Cardiac septum (tissue), 1 donor: Measurements from ENCODE around the gene RPRD1B. TPM values are rescaled to one million over a fixed set of nuclear protein-coding genes. Genes with fewer than 3 reads are reported as not detected.

Experiments used
- DNase-seq: peaks from one replicate; pipeline ENCODE4 v3.0.0-alpha.2; 2020; ENCODE audit warnings: low spot score
- intact Hi-C: fragments of 100-400 bp; cut with DNase I; formaldehyde crosslinking; loops from one replicate; pipeline ENCODE4 v1.14.0; 2022
- long read RNA-seq: library from polyadenylated mRNA; unstranded; transcript quantifications from one replicate; pipeline ENCODE4 v2.0.0, GENCODE V29; 2021
- total RNA-seq: library from RNA; stranded (reverse); fragmentation: NEBNext Ultra II Directional; extraction: Animal tissue kit (Norgen Biotek cat#: 25700); gene quantifications from one replicate; pipeline ENCODE4 v1.2.1, GENCODE V29; 2021
- donor health status: DM: no; HTN: no; CAD: no.

Gene RPRD1B, protein sequence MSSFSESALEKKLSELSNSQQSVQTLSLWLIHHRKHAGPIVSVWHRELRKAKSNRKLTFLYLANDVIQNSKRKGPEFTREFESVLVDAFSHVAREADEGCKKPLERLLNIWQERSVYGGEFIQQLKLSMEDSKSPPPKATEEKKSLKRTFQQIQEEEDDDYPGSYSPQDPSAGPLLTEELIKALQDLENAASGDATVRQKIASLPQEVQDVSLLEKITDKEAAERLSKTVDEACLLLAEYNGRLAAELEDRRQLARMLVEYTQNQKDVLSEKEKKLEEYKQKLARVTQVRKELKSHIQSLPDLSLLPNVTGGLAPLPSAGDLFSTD
- 62.2 TPM for total RNA-seq
- long read RNA-seq, transcript RPRD1B-201 (7 exons, 3,874 nt), result major isoform, 29 of 53 reads
- long read RNA-seq, transcript RPRD1B-205 (2 exons, 554 nt), result minor isoform, 9 of 53 reads
- long read RNA-seq, partial matches to known transcripts, result 1 of 53 reads
- long read RNA-seq, other reads (novel, unspliced or antisense), result 13 of 53 reads

DNA sequence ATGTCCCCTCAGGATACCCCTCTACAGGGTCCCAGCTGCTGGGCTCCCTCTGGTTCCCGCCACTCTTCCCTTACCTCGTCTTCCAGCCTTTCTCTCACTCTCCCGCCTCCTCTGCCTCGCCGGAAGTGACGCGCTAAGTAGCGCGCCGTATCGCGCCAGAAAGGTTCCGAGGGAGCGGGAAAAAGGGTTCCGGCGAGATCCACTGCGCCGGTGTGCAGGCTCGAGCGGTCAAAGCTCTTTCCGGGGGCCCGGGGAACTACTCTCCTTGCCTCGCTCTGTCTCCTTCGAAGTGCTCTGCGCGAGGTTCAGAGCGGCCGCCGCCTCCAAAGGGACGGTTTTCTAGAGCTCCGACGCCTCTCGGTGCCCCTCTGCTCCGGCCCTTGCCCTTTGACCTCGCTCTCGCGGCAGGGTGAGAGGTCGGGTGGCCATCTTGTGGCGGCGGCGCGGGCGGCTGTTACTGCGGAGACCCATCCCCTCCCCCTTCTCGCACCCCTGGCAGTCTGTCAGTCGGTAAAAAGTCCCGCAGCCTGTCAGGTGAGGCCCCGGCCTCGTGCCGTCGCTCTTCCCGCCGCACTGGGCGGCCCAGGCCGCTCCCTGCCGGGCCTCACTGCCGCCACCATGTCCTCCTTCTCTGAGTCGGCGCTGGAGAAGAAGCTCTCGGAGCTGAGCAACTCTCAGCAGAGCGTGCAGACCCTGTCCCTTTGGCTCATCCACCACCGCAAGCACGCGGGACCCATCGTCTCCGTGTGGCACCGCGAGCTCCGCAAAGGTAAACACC is at the start of gene RPRD1B, which contains the start of gene TTI1:
Gene RPRD1B, plus strand, starts transcription at position 417 of the 778 bp plus-strand sequence. Its CDS starts 202 bp downstream, at position 619.
Gene TTI1, minus strand, starts transcription at position 127 of the 778 bp plus-strand sequence. CDS start 19,640 bp downstream, outside the sequence.
- peak; percentile 97 for DNase-seq
- intact Hi-C loops, result no loop called here

DNA sequence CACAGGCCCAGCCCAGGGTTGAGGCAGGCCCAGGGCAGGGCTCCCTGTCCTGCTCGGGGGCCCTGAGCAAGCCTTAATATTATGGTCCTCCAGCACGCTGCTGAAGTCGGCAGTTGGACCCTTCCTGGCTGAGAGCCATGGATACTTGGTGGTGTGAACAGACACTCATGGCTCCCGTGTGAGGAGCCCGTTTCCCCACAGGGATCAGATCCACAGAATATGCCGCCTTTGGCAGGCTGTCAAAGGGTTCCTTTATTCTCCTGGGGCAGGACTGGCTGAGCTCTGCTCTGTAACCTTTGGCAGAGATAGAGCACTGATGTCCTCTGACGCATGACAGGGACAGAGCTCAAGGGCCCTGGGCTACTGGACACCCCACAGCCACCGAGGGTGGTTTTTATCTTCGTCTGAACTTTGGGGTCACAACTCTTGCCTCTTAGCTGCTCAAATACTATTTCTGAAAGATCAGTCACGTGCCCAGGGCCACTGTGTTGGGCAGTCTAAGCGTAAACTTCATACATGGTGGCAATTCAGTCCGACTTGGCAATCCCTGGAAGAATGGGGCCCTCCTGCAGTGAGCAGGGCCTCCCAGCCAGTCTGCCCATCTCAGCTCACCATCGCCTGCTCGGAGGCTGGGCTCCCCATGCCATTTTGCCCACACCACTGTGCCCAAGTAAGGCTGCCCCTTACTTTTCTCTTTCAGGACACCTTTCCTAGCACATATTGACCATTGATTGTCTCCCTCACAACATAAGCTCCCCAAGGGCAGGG is 49.3 kb upstream of the RPRD1B start:
- intact Hi-C loops, result no loop called here
- DNase-seq, result no peak

DNA sequence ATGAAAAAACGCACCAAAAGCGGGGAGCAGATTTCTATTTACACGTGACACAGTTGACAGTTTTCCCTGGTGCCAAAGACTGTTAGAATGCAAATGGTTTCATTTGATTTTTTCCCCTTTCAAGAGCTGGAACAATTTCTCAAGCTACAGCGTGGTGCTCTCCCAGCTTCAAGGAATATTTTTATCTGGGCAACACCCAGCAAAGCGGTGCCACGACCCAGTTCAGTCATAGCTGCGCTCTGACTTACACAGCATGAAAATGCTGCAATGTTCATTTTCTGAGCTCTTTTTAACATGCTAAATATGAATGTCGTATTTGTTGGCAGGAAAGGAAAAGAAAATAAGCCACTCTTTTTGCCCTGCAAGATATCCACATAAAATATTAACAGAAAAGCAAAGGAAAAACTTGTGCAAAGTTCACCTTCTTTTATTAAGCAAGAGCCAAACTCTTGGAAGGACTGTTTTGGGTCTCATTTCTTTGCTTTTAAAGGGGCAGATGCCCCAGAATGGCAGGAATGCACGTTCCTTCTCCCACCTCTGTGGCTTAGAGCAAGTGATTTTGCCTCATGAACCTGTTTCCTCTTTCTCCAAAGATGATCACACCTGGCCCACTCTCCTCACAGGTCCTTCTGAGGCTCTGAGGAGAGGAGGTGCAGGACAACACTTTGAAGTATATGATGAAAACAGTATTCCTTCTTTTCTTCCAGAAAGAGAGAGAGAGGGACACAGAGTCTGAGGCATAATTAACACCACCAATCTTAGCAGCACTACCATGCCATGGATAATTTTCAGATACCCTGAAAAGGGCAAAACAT is 47.3 kb upstream of the RPRD1B start:
- no peak for DNase-seq

DNA sequence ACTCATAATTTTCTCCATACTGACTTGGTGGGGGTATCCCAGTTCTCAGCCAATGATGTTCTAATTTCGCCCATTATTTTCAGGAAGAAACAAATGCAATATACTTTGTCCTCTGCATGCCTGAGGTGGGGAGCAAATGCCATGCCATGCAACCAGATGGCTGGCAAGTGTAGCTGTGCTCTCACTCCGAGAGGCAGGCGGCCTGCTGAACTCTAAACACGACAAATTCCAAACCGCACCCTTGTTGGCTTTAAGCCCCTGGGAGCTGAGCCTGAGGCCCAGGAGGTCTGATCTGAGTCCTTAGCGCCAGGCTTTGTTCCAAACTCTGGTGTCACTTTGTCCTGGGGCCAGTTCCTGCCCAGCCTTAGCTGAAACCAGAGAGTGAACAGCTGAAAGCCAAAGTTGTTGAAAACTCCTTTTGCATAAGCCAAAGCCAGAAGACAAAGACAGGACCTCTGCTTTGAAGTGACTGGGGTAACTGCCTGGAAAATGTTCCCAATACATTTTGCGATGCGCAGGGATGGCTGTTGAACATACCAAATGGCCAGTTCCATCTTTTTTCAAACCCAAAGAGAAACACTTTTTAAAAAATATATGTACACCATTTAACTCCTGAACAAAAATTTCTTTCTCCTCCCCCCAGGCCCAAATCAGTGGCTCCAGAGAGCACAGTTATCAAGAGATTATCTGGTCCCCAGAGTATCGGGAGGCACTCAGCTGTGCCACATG is 46.5 kb upstream of the RPRD1B start:
- peak; percentile 85 for DNase-seq
- intact Hi-C loops, result no loop called here

More for the DNA sequence above, 47.3 kb upstream of the RPRD1B start:
- intact Hi-C loops, result no loop called here

DNA sequence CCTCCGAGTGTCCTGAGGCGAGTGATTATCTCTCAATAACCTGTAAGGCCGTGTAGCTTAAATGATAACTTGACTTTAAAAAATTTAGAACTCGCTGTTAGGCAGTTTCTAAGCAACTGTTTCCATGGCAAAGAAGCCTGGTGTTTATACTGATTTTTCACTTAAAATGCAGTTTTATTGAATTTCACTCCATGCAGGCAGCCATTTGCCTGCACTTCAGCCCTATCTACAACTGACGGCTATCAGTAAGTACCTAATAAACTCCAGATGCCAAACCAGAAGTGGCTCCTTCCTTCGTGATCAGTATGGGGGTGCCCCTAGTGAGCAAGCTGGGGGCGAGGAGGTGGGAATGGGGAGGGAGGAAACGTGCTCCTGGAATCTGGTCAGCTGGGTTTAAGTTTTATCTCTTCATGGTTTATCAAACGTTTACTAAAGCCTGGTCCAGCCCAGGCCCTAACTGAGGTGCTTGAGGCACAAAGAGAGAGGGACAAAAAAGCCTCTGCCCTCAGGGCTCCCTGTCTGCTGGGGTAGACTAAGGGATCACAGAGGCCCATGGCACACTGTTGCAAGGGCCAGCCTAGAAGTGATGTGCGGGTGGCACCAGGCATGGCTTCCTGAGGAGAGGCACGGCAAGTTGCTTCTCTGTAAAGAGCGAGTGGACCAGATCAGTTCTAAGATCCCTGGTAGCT is 45.8 kb upstream of the RPRD1B start:
- intact Hi-C loops, result no loop called here
- DNase-seq, result no peak

DNA sequence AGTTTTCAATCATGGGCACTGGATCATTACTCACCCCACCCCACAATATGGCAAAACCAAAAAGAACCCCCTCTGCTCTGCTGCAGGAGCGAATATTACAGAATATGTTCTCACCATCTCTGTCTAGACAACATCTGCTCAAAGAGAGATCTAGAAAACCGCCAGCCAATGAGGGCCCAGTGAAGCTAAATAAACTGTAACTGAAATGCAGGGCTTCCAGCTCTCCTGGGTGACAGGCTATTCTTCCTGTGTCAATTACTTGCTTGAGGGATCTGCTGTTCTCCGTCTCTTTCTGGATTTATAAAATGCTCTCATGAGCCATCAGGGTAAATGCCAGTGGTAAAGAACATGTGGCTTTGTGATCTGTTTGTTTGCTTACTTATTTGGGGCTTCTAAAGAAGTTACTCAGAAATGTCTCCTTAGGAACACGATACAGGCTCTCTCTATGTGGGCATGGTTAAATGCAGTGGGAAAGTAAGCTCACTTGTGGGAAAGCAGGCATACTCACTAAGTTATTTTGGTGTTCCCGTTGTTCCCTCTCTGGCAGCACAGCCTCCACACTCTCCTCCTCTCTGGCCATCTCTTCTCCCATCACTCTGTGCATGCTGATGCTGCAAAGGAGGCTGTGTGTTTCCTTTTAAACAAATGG is 45.1 kb upstream of the RPRD1B start:
- intact Hi-C loops, result no loop called here
- DNase-seq, result no peak

DNA sequence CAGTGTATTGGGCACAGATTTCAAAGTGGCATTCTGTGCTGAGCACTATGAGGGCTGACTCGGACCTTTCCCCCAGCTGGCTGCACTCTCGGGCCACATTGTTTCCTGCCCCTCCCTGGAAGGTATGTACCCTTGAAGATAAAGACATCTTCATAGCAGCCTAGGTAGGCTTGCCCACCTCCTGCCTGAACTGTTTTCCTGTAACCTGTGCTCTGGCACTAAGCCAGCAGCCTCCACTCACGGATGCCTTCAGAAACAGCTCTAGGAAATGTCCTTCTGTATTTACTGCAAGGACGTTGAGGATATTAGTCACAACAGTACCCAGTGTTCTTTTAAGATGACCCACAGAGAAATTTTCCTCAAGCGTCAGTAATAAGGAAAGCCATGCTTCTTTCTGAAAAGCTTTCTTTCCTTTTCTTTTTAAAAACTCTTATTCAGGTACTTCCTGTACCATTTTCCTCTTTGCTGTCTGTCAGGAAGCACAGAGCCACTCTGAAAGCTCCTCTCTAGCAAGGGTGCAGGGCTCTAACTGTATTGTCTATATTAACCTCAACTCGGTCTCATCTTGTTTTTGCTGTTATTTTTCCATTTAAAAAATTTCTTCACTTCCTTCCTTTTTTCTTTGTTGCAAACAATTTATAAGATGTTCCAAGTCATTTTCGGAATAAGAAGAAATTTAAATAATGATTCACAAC is 43.8 kb upstream of the RPRD1B start:
- intact Hi-C loops, result loop anchor here (5.0 to 10.0 kb wide), 5 partner anchors 87 to 427 kb away; partner anchors contain the start of gene VSTM2L
- no peak for DNase-seq

DNA sequence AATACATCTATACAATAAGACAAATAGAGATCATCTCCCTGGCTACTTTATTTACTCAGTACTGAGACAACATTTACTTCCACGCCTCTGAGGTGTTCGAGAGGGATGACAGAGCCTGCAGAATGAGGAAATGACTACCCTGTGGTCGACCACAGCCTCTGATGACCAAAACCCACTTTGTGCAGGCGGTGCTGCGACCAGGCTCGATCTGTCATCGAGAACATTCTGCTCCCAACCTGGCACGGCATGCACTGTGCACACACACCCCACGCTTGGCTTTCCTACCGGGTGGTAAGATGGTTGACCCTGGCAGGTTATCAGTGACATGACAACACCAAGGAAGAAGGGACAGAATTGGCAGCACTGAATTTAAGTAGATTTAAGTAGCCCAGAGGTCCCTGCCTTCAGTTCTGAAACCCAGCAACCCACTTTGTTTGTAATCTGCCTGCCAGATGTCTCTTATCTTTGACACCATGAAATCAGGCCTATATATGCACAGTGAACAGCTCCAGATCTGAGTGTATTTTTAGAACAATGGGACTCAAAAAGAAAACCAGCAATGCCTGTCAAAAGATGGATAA is 42.9 kb upstream of the RPRD1B start:
- intact Hi-C loops, result loop anchor here (5.0 to 10.0 kb wide), 5 partner anchors 88 to 428 kb away; partner anchors contain the start of gene VSTM2L
- no peak for DNase-seq

DNA sequence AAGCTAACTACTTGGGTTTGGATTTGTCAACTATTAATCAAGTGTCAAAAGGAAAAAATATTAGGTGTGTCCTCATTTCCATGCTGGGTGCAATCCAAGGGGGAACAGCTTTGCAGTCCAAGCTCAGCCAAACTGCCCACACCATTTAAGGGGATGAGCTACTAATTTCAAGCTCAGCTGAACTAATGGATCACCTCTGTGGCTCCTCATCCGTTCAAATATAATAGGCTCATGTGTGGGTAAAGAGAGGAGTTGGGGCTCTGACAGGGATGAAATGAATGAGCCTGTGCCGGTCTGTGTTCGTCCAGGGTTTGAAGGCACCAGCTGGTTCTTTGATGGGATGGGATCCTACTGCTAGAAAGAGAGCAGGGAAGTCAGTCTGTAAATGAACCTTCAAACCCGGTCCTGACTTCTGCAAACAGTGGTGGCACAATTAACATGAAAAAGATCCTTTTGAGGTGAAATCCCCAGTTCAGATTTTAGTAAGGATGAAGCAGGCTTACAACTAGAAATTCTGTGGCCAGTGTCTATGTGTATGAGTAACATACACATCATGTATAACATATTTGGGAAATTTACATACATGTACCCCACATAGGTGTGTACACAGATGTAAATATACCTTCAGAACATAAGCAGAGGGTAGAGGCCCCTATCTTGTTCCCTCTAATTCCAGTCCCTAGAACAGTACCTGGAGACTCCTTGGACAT is 42.2 kb upstream of the RPRD1B start:
- intact Hi-C loops, result loop anchor here (5.0 to 10.0 kb wide), 5 partner anchors 89 to 429 kb away; partner anchors contain the start of gene VSTM2L
- DNase-seq, result no peak

DNA sequence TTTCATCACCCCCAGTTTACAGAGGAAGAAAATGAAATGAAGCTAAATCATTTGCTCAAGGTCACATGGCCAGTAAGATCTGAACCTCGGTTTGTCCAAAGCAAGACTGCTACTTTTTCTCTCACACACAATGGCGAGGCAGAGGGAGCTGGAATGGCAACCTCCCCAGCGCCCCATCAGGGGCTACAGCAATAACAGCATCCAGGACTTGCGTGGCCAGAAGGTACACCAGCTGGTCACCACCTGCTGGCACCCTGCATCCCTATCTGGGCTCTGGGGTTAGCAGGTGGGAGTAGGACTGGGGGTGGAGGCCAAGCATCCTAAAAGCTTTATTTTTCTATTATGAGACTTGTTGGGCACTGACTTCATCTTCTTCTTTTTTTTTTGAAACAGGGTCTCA is 41.6 kb upstream of the RPRD1B start:
- intact Hi-C loops, result loop anchor here (5.0 to 10.0 kb wide), 5 partner anchors 90 to 430 kb away; partner anchors contain the start of gene VSTM2L
- DNase-seq, result no peak

DNA sequence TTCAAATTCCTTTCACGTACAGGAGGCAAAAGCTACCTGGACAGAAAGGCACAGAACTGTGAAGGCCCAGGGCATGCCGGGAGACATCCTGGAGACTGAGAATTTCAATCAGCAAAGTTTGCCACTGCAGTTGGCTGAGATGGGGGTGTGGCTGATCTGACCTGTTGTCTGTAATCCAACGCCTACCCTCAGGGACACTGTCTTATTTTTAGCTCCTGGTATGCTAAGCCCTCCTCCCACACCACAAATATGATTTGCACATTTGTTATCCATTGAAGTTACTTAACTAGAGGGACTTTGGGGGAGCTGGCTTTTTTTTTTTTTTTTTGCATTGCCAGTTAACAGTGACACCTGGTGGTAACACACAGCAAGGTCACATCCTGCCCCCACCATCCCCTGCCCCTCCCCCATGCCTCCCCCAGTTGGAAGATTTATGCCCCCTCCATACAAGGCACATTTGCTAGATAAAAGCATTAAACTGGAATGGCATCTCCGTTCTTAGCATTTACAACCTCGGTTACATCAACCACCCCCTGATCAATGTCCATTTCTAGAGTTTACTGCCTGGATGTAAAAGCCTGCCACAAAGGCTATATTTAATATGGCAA is 40.6 kb upstream of the RPRD1B start:
- DNase-seq, result no peak
- intact Hi-C loops, result loop anchor here (5.0 to 10.0 kb wide), 5 partner anchors 91 to 431 kb away; partner anchors contain the start of gene VSTM2L

DNA sequence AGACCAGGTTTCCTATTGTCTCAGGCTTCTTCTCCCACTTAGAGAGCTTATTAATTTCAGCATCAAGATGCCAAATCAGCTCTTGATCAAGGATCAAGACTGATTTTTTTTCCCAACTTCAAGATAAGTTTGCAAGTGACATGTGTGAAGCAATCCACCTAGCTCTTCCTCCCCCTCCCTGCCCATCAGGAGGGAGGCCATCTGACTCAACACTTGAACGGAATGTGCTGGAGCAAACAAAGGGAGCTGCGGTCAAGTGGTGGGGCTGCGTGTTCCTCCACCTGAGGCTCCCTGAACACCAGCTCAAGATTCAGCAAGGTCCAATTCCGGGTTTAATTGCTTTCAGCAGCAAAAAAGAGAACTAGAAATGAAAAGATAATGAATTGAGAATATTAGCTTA is 39.0 kb upstream of the RPRD1B start:
- no peak for DNase-seq
- intact Hi-C loops, result loop anchor here (5.0 to 10.0 kb wide), 5 partner anchors 92 to 432 kb away; partner anchors contain the start of gene VSTM2L

DNA sequence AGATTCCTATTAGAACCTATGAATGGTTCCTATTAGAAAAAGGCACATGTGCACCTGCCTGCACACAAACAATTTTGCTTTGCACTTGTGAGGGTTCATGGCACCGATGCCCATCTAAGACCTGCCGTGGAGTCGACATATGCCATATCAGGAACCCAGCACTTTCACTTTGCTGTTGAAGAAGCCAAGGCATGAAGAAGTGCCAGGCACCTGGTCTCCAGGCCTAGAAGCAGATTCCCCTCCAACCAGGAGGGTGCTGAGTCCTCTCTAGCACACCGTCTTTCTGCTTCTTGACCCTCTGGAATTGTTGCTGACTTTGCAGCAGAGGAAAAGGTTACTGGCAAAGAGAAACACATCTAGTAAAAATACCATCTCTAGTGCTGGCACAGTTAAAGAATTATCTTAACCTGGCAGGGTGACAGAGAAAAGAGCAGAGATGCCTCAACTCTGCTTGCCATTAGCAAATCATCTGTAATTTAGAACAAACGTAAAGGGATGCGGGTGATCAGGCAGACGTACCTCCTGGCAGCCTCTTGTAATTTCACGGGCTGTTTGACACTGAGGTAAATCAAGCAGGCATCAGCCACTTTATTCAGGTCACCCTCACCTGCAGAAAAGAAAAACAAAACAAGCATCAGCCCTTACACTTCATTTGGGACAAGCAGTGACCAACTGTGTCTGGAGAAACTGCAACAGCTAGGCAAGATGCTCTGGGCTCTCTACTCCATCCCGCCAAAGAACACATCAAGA is 37.5 kb upstream of the RPRD1B start:
- intact Hi-C loops, result loop anchor here (10.0 kb wide), 2 partner anchors 241 to 341 kb away; no protein-coding TSS in a partner anchor
- DNase-seq, result no peak

DNA sequence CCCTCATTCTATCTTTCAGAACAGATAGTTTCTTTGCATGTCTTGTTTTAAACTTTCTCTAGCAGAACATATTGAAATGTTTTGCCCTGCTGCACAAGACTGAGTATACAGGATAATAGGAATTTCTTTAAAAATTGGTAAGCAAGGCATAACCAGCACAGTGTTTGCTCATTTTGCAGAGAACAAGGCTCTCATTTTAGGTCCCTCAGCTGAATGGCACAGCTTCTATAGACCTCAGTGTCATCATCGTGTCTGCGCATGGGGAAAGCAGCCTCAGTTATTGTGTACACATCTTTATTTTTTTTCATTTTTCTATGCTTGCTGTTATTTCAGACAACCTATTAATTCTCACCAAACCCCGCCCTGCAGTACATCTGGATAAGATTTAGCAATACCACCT is 36.0 kb upstream of the RPRD1B start:
- no peak for DNase-seq
- intact Hi-C loops, result loop anchor here (10.0 kb wide), 2 partner anchors 243 to 343 kb away; no protein-coding TSS in a partner anchor
